Endothelial cell of hepatic sinusoid (primary cell): ENCODE measurements around the gene MEGF11.
"Not testable (repeated sequence)": the region's sequence is repeated elsewhere in the genome, so short reads cannot be mapped to it uniquely, and the experiment has no call there.

ENCODE experiments used
- in situ Hi-C: cut with HindIII; loops from 2 replicates; pipeline ENCODE4 v1.10.0; 2017; ENCODE audit warnings: low sequenced_read_pairs

MEGF11 gene

DNA sequence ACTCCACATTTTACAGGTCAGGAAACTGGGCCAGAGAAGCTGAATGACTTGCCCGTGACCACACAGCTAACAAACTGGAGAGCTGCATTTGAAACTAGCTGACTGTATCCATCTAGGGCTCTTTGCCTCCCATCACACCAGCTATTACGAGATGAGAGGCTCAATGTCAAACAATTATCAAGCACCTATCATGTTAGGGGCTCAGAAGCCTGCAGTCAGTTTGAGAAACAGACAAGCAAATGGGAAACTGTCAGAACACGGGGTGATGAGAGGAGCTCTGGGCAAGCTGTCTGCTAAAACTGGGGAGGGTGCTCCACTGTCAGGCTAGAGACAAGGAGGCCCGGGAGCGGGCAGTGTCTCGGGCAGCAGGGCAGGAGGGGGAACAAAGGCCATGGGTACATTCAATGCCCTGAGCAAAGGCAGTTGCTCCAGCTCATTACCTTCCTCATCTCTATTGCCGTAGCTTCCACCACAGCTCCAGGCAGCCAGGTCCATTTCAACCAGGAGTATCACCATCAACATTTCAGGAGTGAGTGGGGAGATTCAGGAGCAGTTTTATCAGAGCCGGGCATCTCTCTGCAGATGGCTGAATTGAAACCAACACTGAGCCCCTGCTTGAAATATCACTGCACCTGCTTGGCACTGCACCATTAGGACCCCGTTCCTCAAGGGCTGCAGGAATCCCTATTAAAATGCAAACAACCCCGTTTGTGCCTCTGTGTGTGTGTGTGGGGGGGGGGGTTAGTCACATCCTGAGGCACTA lies 261.6 kb downstream of the MEGF11 start:
- in situ Hi-C loops = no loop called here

DNA sequence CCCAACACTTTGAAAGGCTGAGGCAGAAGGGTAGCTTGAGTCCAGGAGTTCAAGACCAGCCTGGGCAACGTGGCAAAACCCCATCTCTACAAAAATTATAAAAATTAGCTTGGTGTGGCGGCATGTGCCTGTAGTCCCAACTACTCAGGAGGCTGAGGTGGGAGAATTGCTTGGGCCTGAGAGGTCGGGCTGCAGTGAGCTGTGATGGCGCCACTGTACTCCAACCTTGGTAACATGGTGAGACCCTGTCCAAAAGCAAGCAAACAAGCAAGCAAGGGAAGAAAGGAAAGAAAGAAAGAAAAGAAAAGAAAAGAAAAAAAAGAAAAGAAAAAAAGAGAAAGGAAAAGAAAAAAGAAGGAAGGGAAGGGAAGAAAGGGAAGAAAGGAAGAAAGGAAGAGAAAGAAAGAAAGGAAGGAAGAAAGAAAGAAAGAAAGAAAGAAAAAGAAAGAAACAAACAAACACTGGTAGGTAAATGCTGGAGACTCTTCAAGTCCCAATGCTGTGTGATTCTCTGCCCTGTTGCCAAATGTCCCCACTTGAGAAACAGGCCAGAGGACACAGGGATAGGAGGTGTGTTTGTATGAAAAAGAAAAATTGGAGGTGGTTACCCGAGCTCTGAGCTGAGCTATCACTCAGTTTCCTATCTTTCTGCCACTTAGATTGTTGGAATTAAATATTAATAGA lies 263.1 kb downstream of the MEGF11 start:
- in situ Hi-C loops = no loop called here

DNA sequence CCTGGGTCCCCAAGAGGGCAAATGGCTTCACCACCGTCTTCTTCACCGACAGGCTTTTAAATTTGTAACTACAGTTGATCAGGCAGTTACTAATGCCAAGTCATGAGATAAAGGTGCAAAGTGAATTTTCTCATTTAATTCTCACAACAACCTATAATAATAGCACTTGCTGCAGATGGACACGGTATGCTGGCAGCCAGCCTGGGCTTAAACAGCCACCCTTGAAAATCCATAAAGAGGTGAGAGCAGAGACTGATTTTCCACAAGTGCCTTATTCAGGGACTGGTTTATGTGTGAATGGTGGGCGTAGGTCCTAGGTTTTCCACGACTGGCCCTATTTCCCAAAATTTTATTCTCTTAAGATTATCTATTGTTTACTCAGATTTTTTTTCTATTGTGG lies 266.4 kb downstream of the MEGF11 start:
- in situ Hi-C loops = no loop called here

DNA sequence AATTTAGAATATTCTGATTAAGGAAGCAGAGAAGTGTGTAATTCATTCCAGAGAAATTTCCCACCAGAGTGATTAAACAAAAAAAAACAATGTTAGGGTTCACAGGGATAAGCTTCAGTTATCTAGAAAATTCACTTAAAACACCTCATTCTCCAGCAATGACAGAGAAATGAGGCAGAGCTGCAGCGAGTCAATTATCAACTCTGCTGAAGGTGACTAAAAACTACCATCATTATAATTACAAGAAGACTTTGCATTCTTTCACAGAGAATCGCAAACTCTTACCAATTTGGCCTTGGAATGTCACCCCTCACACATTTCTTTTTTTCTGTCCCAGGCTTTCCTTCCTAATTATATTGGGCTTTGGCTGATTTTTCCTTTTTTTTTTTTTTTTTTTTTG lies 267.1 kb downstream of the MEGF11 start:
- in situ Hi-C loops = no loop called here

DNA sequence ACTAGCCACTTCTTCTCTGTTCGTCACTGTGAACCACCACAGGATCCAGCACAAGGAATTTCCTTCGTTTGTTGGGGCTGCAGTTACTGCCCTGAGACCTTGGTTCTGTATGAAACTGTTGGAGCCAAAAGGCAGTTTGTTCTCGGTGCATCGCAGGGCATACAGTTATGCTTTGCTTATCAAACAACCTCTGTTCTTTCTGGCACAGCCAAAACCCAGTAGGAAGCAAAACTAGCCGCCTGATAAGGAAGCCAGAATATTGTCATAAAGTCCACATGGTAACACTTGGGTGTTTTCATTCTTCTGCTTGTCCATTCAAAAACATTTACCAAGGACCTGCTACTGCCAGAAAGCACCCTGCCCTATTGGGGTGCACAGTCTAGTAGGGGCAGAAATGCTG lies 268.2 kb downstream of the MEGF11 start:
- in situ Hi-C loops = no loop called here

DNA sequence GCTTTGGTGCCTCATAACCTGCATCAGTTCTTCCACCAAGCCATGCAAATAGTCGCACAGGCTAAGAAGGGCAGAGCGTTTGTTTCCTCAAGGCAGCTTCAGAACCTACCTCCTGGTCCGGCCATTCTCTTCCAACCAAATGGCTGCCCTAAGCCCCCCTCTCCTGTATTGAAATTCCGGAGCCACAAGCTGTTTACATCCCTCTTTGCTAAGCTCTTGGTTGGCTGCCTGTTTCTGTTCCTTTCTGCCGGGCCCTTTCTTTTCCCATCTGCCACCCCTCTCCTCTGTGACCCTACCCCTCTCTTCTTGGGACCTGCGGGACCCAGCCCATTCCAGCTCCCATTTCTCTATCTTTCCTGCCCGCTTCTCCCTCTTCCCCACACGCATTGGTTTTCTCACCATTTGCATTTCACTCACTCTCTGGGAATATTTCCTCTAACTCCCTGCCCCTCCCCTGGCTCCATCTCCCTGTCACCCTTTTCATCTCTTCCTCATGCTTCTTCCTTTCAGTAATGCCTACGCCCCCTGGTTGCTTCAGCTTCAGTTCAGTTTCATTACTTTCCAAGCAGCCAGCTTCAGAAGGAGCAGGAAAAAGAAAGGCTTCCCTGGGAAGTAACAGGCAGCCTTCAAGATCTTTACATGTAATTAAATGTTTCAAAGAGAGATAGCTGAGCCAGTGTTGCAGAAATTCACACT lies 270.8 kb downstream of the MEGF11 start:
- in situ Hi-C loops = no loop called here

DNA sequence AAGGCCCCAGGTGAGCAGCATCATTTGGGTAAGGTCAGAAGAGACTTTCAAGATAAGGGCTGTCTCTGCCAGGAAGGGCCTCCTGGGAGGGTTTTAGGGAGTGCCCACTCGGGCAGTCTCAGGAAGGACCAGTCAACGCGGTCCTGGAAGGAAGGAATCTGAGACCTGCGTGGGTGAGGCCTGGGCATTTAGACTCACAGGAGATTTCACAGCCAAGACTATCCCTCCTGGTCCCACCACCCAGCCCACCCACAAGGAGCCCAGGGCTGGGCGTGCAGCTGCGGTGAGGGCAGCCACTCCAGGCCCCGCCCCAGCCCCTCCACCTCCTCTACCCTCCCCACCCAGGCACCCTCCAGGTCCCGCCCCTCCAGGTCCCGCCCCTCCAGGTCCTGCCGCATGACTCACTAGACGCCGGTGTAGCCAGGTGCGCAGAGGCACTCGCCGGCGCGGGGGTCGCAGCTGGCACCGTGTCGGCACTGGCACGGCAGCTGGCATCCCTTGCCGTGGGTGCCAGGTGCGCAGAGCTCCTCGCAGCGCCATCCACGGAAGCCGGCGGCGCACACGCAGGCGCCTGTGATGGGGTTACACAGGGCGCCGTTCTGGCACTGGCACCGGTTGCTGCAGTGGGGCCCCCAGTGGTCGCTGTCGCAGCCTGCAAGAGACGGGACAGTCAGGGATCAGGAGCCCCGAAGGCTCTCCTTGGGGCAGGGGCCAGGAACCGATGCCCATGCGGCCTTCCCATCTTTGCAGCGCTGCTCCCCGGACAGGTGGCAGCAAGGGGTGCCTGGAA lies 271.5 kb downstream of the MEGF11 start:
- in situ Hi-C loops = no loop called here

DNA sequence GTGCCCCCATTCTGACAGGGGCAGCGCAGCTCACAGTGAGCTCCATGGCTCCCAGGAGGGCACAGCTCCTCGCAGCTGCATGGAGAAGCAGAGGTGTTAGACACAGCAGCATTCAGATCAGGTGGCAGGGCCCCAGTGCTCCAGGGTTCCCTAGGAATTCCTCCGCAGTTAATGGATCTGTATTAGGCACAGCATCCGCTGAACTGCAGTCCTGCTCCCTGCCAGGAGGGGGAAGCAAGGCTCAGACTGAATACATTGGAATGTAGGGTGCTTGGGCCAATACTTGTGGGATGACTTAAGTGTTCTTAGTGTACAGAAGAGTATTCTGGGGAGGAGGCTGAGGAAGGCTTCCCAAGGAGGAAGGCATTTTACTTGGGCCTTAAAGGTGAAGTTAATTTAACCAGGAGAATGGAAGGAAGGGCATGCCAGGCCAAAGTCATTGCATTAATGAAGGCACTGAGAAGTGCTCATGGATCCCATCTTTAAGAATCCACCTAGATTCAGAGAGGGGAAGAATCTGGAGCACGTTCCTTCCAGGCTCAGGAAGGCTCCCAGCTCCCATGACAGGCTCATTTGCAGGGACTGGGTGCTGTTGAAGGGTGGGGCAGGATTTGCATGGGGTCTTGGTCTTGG lies 272.6 kb downstream of the MEGF11 start:
- in situ Hi-C loops = no loop called here

DNA sequence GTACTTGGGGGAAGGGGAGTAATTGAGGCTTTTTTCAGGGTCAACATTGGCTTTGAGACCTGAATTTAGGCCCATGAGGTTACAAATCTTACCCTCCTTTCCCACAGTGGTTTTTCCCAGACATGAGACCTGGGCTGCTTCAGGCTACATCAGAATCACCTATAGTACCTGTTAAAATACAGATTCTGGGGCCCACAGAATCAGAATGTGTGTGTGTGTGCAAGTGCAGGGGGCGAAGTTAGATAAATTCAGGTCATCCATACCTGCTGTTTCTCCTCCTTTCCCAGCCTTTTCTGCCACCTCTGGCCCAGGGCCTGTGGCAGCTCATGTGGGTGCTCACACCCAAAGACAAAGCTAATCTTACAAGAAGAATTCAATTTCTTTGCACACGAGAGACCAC lies 273.7 kb downstream of the MEGF11 start:
- in situ Hi-C loops = no loop called here

DNA sequence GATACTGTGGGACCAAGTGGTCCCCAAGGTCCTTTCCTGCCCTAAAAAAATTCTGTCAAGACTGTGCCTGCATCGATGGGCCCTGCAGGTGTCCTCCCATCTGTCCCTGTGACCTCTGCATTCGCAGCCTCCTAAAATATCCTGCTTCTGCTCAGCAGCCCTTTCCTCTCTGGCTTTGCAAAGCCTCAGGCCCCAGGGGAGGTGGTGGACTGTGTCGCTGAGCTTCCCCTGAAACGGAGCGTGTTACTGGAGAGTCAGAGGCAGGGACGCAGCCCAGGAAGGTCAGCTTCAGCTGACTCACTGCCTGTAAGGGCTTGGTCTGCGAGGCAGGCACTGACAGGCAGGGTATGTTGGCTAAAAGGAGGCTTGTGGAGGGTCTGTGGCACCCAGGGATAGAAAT lies 274.2 kb downstream of the MEGF11 start:
- in situ Hi-C loops = no loop called here

DNA sequence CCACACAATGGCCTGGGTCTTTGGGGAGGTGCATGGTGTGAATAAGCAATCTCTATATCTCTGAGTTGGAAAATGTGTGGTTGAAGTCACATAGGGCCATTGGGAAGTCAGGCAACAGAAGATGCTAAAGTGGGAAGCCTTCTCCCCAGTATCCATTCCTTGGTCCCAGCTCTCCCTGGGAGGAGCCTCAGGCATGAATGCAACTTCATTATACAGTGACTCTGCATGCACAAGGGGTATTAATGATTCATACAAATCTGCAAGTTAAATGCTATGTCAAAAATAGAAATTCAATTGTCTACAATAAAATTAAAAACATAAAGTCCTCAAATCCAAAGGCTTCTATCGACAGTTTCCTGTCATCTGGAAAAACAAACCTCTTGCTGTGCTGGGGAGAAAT lies 275.4 kb downstream of the MEGF11 start:
- in situ Hi-C loops = no loop called here

DNA sequence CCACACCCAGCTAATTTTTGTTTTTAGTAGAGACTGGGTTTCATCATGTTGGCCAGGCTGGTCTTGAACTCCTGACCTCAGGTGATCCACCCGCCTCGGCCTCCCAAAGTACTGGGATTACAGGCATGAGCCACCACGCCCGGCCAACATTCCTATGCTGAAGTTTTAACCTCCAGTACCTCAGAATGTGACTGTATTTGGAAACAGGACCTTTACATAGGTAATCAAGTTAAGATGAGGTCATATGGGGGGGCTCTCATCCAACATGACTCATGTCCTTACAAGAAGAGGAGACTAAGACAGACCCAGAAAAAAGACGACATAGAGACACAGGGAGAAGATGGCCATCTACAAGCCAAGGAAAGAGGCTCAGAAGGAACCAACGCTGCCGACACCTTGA lies 277.4 kb downstream of the MEGF11 start:
- in situ Hi-C loops = not testable (repeated sequence)

DNA sequence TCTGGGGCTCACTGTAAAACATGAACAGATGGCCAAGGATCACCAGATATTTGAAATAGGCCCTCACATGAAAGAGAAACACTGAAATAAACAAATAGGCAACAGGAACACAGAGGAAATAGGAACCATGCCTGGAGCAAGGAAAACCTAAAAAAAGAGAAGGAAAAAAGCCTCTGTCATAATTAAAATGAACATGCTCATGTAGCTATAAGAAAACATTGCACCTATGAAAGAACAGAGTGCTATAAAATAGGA lies 281.9 kb downstream of the MEGF11 start:
- in situ Hi-C loops = no loop called here

DNA sequence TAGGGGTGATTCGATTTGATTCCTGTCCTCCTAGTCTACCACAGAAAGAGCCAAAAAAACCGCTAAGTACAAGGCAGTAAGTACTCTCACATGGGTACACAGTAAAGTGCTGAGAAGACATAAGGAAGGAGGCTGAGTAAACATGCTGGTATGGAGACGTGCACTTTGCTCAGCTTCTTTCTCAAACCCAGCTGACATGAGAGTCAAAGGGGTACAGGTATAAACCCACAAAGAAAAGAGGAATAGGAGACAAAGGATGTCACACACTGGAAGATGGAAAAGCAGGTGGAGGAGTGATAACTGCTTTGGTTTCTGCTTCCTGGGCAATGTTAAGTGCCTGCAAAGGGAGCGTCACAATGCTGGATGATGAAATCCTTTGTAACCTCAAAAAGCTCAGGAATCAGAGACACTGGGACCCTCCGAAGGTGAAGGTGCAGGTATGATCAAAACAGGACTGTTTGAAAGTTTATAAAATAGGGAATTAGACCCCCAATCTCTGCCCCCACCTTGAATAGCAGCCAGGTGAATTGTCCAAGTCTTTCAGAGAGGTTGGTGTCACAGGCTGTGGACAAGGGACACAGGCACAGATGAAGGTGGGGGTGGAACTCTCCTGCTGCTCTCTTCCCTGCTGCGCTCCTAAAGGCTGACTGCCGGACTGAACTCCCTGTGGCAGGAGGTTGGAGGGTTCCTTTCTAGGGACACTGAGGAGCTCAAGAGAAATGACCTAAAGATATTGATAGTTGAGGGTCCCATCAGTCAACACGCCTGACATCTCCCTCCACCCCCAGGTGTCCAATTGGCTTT lies 282.4 kb downstream of the MEGF11 start:
- in situ Hi-C loops = no loop called here

DNA sequence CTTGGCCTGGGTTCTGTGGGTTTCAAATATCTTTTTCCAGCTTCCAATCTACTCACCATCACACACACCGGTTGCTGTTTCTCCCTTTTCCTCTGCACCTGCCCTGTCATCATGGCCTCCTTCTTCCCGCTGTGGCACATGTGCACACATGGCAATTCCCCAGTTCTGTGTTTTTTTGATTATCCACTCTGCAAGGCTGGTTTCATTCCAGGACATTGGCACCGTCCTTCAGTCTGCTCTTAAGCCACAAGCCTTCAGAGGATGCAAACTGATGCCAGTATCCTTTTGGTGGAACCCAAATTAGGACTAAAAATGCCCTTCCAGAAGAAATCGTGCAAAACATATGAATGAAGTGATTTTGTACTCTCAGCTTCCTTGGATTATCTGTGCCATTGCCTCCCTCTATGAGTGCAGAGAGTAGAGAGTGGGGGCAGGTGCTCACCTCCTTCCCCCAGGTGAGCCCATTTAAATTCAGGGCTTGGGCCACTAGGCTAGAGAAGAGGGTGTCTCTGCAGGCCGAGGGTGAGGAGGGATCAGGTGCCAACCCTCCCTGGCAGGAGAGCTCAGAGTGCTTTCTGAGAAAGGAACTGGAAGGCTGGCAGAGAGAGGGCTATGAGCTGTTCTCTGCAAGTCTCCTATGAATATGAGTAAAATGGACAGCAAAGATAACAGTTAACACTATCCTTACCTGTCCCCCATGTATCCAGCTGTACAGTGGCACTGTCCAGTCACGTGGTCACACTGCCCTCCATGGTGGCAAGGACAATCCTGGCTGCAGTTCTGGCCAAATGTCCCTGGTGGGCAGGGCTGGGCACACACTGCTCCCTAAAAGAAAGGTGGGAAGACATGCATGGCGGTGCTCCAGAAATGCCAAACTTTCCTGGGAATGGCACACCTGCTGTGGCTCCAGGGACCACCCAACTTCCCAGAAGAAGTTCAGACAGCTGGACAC lies 283.4 kb downstream of the MEGF11 start:
- in situ Hi-C loops = no loop called here

DNA sequence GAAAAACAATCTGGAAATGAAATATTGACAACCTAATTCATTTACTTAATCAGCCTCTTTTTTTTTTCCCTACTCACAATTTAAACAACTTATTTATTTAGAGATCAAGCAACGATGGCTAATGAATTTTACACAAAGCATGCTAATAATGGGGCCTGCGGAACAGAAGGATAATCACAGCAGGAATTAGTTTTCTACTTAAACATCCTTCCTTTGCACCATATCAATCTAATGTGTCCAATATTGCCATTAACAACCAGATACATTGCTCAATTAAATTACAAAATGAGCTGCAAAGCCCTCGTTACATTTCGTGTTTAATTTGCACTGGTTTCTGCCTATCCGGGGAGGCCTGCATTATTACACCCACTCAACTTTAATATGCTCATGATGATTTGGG lies 285.0 kb downstream of the MEGF11 start:
- in situ Hi-C loops = no loop called here

DNA sequence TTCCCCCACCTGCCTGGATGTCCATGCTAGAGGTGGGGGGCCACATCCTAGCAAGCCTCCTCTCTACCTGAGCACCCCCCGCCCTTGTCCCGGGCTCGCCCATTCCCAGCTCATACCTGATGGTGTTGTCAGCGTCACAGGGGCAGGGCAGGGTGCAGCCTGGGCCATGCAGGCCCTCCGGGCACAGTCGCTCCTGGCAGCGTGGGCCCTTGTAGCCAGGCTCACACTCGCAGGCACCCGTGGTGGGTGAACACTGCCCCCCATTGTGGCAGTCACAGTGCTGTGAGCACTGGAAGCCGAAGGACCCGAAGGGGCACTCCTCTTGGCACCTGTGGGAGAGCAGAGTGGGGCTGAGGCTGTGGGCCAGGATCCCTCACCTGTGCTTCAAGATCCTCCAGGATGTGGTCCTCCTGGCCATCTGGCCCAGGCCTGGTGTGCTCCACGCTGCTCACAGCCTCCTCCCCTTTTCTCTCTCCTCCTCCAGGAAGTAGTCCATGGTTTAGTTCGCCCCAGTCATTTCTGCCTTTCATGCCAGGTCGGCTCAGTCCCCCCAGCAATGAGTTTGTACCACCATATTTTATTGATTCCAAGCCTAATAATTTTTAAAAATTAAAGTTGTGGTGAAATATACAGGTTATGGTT lies 288.6 kb downstream of the MEGF11 start:
- in situ Hi-C loops = no loop called here

DNA sequence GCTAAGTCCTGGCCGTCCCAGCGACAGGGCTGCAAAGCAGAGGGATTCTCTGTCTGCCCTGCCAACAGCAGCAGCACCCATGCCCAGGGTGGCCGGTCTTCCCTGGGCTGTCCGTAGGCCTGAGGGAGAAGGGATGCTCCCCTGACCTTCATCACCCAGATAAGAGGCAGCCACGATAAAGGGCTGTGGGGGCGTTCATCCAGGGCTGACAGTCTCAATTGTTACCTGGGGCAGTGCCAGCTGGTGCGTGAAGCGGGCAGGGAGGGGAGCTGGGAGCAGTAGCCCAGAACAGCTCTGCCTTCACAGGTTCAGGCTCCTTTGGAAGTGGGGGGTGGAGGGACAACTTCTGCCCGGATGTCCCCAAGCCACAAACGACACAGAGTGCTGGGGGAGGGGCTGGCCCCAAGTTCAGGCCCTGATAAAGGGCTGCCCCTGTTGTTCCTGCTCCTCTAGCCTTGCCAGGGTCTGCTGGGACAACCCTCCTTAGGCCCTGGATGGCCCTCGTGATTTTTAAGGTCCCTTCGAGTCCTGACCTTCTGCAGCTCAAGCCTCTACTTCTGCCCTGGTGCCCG lies 289.6 kb downstream of the MEGF11 start:
- in situ Hi-C loops = no loop called here
